HUES64 (cell line): ENCODE data around the gene GPR34. TPM values are rescaled to one million over a fixed set of nuclear protein-coding genes. Genes with fewer than 3 reads are reported as not detected.
"Not testable (repeated sequence)": the region's sequence is repeated elsewhere in the genome, so short reads cannot be mapped to it uniquely, and the experiment has no call there.

Experiments
- H3K27ac ChIP-seq: 2 replicates; pipeline ENCODE4 v1.7.0; 2013; ENCODE audit warnings: low read depth, low read length, inconsistent platforms
- H3K27me3 ChIP-seq: 2 replicates; pipeline ENCODE4 v1.6.1; 2013; ENCODE audit warnings: mild to moderate bottlenecking, low read length; ENCODE audit not compliant: insufficient read depth
- H3K36me3 ChIP-seq: 2 replicates; pipeline ENCODE4 v1.6.1; 2013; ENCODE audit warnings: mild to moderate bottlenecking, low read length; ENCODE audit not compliant: insufficient read depth
- H3K4me1 ChIP-seq: 2 replicates; pipeline ENCODE4 v1.6.1; 2013; ENCODE audit warnings: mild to moderate bottlenecking, low read length, moderate library complexity; ENCODE audit not compliant: insufficient read depth
- H3K4me3 ChIP-seq: 2 replicates; pipeline ENCODE4 v1.5.1; 2013; ENCODE audit warnings: mild to moderate bottlenecking, low read length, moderate library complexity
- H3K9ac ChIP-seq: 2 replicates; pipeline ENCODE4 v1.6.1; 2013; ENCODE audit warnings: mild to moderate bottlenecking, low read depth, low read length
- H3K9me3 ChIP-seq: 2 replicates; pipeline ENCODE4 v1.6.1; 2013; ENCODE audit warnings: low read depth, low read length; ENCODE audit not compliant: insufficient read depth
- WGBS: fragments of 150-250, 120-280 bp; methylation state at CpG from one replicate; pipeline ENCODE4 v1.1.7; 2013; ENCODE audit warnings: missing lambda C conversion rate; 5-methylcytosine and 5-hydroxymethylcytosine counted together
- polyA plus RNA-seq, 2 experiments: library from polyadenylated mRNA; stranded (reverse); fragments of 50-300 nt; gene quantifications; one replicate each; pipeline ENCODE4 v1.2.3, GENCODE V29; 2013

Gene GPR34, protein sequence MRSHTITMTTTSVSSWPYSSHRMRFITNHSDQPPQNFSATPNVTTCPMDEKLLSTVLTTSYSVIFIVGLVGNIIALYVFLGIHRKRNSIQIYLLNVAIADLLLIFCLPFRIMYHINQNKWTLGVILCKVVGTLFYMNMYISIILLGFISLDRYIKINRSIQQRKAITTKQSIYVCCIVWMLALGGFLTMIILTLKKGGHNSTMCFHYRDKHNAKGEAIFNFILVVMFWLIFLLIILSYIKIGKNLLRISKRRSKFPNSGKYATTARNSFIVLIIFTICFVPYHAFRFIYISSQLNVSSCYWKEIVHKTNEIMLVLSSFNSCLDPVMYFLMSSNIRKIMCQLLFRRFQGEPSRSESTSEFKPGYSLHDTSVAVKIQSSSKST
- polyA plus RNA-seq (2013, experiment 1 of 2) = not detected
- polyA plus RNA-seq (2013, experiment 2 of 2) = not detected

DNA sequence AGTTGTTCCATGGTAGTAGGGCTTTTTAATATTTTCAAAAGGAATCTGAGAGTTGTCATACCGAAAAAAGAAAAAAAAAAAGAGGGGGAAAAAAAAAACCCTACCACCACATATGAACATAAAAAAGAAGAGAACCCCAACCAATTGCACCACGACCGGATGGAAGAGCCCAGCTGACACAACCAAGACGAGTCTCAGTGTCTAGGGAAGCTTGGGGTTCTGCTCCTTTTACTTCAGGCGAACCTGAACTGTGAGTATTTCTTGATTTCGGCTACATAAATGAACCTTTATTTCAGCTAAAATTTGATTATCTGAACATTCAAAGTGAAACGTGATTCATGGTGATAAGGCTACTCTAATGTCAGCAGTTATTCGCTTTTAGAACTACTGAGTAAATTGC, at the start of gene GPR34:
Gene GPR34 (plus strand): TSS at position 139 of the 400 bp plus-strand sequence. CDS start 6,661 bp downstream, outside the sequence.
- Histone ChIP-seq H3K4me1 (no peaks in the 10 kb centered on the region), H3K36me3 (no peaks in the 10 kb centered on the region), H3K4me3 (no peak within 1 kb of the TSS), H3K27ac (no peak within 1 kb of the TSS), H3K9ac (no peak within 1 kb of the TSS), H3K9me3 (no peaks in the 10 kb centered on the region), H3K27me3 (no peaks in the 10 kb centered on the region)
- 87% methylated on average over 7 of the region's 8 CpGs for WGBS

DNA sequence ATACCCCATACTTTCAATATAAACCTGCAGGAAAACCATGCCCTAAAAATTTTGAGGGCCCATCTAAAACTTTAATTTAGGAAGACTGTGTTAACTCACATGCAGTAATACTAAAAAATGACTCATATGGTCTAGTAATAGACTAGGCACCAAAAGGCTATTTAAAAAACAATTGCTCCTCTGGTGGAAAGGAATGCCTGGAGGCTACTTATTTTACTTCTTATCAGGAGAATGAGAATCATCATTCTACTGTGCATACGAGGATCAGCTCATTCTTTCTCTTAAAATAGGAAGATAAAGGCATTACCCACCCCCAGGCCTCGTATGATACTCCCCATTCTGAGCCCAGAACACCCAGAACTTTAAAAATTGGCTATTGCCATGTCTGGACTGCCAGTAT, 42.6 kb upstream of the GPR34 start:
- not testable (repeated sequence) for H3K9me3 ChIP-seq
- whole genome bisulfite sequencing = 100% methylated on average over 1 of the region's 2 CpGs

DNA sequence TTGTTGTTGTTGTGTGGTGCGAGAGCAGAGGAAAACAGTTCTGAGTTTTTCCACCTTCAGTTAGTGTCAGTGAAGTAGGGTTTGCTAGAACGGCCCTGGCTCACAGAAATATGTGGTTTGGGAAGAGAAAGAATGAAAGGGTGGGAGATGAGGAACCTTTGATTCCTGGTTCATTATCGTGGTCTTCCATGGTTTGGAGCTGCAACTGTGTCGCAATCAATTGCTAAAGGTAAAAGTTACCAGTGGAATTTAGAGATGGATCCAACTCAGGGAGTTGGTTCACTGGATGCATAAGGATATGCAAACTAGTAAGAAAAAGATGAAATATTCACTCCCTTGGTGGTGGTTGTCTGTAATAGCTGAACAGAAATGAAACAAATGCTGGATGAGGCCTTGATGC, 35.6 kb upstream of the GPR34 start:
- H3K36me3 ChIP-seq = peaks cover 21% of the 10 kb centered on the region; the same call in 1 of the 2 replicates
- H3K4me3 ChIP-seq = no peak overlapping the region
- H3K4me1 ChIP-seq = no peaks in the 10 kb centered on the region
- 96% methylated on average over 4 of the region's 4 CpGs for WGBS
- no peaks in the 10 kb centered on the region for H3K27me3 ChIP-seq
- no peak overlapping the region for H3K9ac ChIP-seq
- H3K27ac ChIP-seq = no peak overlapping the region
- H3K9me3 ChIP-seq = no peaks in the 10 kb centered on the region

More for the DNA sequence above, 42.6 kb upstream of the GPR34 start:
- not testable (repeated sequence) for H3K27me3 ChIP-seq, H3K4me3 ChIP-seq, H3K9ac ChIP-seq, H3K36me3 ChIP-seq, H3K4me1 ChIP-seq, H3K27ac ChIP-seq

DNA sequence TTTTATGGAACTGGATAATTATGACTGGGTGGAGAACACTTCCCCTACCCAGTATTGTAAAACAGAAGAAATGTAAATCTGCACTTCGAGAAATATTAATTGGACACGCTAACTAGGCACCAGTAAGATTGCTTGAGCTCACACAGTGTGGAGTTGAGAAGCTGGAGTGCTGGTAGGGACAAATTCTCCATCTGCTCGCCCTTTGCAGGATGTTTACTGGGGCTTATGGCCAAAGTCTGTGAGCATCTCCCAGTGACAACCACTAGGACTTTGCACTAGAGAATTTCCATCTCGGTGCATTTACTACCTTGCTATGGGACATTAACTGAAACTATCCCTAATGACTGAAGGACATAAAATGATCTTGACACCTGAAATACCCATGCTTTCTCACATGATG, 33.7 kb upstream of the GPR34 start:
- H3K27me3 ChIP-seq = no peaks in the 10 kb centered on the region
- H3K27ac ChIP-seq = no peak overlapping the region
- H3K36me3 ChIP-seq = peaks cover 34% of the 10 kb centered on the region
- H3K4me1 ChIP-seq = no peaks in the 10 kb centered on the region
- H3K9me3 ChIP-seq = no peaks in the 10 kb centered on the region
- WGBS = 88% methylated on average over 4 of the region's 4 CpGs
- H3K4me3 ChIP-seq = no peak overlapping the region
- H3K9ac ChIP-seq = no peak overlapping the region

- Histone ChIP-seq H3K9me3 (no peaks in the 10 kb centered on the region), H3K4me3 (no peak overlapping the region), H3K9ac (no peak overlapping the region), H3K27me3 (no peaks in the 10 kb centered on the region), H3K4me1 (no peaks in the 10 kb centered on the region), H3K36me3 (peaks cover 38% of the 10 kb centered on the region), H3K27ac (no peak overlapping the region)
- 92% methylated on average over 4 of the region's 4 CpGs for WGBS
Observed at GRCh38 chrX:41655631-41656030, 33.1 kb upstream of the GPR34 start.

DNA sequence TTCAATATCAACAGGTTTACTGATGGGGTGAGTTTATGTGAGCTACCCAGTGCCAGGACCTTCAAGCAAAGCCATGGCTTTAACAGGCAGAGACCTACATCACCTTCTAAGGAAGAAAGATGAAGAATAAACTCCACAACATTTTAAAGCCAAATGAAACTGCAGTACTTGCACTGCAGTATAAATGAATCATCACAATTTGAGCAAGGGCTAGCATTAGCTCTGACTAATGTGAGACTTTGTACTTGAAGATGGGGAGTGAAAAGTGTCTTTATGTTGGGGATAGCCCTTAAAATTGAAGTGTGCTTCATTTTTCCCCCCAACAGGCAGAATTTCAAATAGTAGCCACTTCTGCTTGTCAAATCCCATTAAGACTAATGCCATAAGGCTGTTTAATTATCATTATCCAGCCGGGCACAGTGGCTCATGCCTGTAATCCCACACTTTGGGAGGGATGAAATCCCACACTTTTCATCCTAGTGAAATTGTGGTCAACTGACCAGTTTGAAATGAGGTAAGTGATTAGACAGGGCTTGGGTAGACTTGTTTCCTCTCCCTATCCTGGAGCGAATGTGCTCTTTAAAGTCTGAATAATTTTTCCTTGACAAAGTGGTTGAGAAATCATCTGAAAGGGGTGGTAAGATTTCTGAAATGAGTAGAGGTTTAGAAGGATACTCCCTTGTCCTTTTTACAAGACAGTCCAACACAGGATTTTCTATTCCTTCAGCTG, 27.2 kb upstream of the GPR34 start:
- H3K36me3 ChIP-seq = peaks cover 31% of the 10 kb centered on the region

GRCh38 chrX:41664375-41664901, 24.3 kb upstream of the GPR34 start:
- no peak overlapping the region for H3K27ac ChIP-seq
- no peak overlapping the region for H3K4me3 ChIP-seq
- no peak overlapping the region for H3K9ac ChIP-seq
- no peaks in the 10 kb centered on the region for H3K27me3 ChIP-seq
- no CpG with 5 or more reads among the region's 2 CpGs for WGBS
- peaks cover 13% of the 10 kb centered on the region for H3K36me3 ChIP-seq
- H3K9me3 ChIP-seq = no peaks in the 10 kb centered on the region
- H3K4me1 ChIP-seq = peaks cover 6% of the 10 kb centered on the region; the same call in 1 of the 2 replicates

More for the DNA sequence above, 27.2 kb upstream of the GPR34 start:
- H3K9me3 ChIP-seq = no peaks in the 10 kb centered on the region
- no peaks in the 10 kb centered on the region for H3K4me1 ChIP-seq
- H3K27ac ChIP-seq = no peak overlapping the region
- 100% methylated on average over 1 of the region's 2 CpGs for WGBS
- H3K27me3 ChIP-seq = no peaks in the 10 kb centered on the region
- no peak overlapping the region for H3K4me3 ChIP-seq
- H3K9ac ChIP-seq = no peak overlapping the region

- no peaks in the 10 kb centered on the region for H3K27me3 ChIP-seq
- peaks cover 6% of the 10 kb centered on the region; the same call in 1 of the 2 replicates for H3K4me1 ChIP-seq
- H3K9ac ChIP-seq = no peak overlapping the region
- no peak overlapping the region for H3K27ac ChIP-seq
- H3K9me3 ChIP-seq = no peaks in the 10 kb centered on the region
- H3K4me3 ChIP-seq = no peak overlapping the region
- peaks cover 11% of the 10 kb centered on the region for H3K36me3 ChIP-seq
Observed at GRCh38 chrX:41664908-41665307, 23.9 kb upstream of the GPR34 start.

DNA sequence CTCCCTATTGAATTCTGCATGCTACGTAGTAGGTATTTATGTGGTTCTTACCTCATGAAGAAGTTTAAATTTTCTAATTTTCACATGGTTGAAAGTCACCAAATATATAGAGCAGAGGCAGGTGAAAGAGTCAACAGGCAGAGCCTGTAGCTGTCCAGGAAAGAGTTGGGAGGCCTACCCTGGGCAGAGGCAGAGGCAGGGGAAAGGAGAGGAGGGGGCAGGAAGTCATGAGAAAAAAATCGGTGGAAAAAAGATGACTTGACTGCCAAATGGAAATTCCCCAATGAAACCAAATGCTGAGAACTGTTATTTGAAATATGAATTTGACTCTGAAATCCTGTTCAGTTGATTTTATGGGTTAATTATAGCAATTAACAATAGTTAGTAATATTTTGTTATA, 23.1 kb upstream of the GPR34 start:
- 94% methylated on average over 2 of the region's 2 CpGs for WGBS
- Histone ChIP-seq H3K27me3 (no peaks in the 10 kb centered on the region), H3K9me3 (no peaks in the 10 kb centered on the region), H3K4me3 (no peak overlapping the region), H3K36me3 (peaks cover 5% of the 10 kb centered on the region; the same call in 1 of the 2 replicates), H3K4me1 (peaks cover 6% of the 10 kb centered on the region; the same call in 1 of the 2 replicates), H3K27ac (no peak overlapping the region), H3K9ac (no peak overlapping the region)

GRCh38 chrX:41666251-41666650, 22.5 kb upstream of the GPR34 start:
- no peak overlapping the region for H3K4me3 ChIP-seq
- no peaks in the 10 kb centered on the region for H3K9me3 ChIP-seq
- 100% methylated on average over 1 of the region's 1 CpG for WGBS
- no peak overlapping the region for H3K27ac ChIP-seq
- no peaks in the 10 kb centered on the region for H3K27me3 ChIP-seq
- H3K9ac ChIP-seq = no peak overlapping the region
- peaks cover 6% of the 10 kb centered on the region; the same call in 1 of the 2 replicates for H3K4me1 ChIP-seq
- peaks cover 5% of the 10 kb centered on the region; the same call in 1 of the 2 replicates for H3K36me3 ChIP-seq

- Histone ChIP-seq H3K27me3 (no peaks in the 10 kb centered on the region), H3K4me1 (peaks cover 13% of the 10 kb centered on the region; the same call in 1 of the 2 replicates), H3K27ac (no peak overlapping the region), H3K9me3 (no peaks in the 10 kb centered on the region), H3K36me3 (peaks cover 5% of the 10 kb centered on the region; the same call in 1 of the 2 replicates), H3K9ac (no peak overlapping the region), H3K4me3 (no peak overlapping the region)
- WGBS = 90% methylated on average over 1 of the region's 3 CpGs
Observed at GRCh38 chrX:41667631-41668030, 21.1 kb upstream of the GPR34 start.
